HEK293 (cell line): Measurements from ENCODE around the gene CDX2.
A peak's percentile ranks its signal among the peaks of the same experiment; 100 is the strongest.

Experiments used
- AEBP2 ChIP-seq: fragments of 450-650 bp; formaldehyde crosslinking; IDR thresholded peaks from 2 replicates; pipeline ENCODE4 v1.5.1; 2016; ENCODE audit warnings: missing biosample characterization, missing genetic modification characterization, borderline replicate concordance
- BCL11A ChIP-seq: fragments of 450-650 bp; formaldehyde crosslinking; IDR thresholded peaks from 2 replicates; pipeline ENCODE4 v1.5.1; 2016; ENCODE audit warnings: low read depth, missing biosample characterization, missing genetic modification characterization
- CTCF ChIP-seq: fragments of 450-650 bp; formaldehyde crosslinking; IDR thresholded peaks from 2 replicates; pipeline ENCODE4 v1.5.1; 2016; ENCODE audit warnings: missing biosample characterization, missing genetic modification characterization
- GFI1B ChIP-seq: fragments of 450-650 bp; formaldehyde crosslinking; IDR thresholded peaks from 2 replicates; pipeline ENCODE4 v1.5.1; 2016; ENCODE audit warnings: missing biosample characterization, missing genetic modification characterization
- HOXC10 ChIP-seq: sonication (generic); formaldehyde crosslinking; IDR thresholded peaks from 2 replicates; pipeline ENCODE4 v1.8.1; 2023; ENCODE audit warnings: mild to moderate bottlenecking, missing genetic modification reagents
- HOXD13 ChIP-seq: sonication (generic); formaldehyde crosslinking; IDR thresholded peaks from 2 replicates; pipeline ENCODE4 v1.8.0; 2022; ENCODE audit warnings: missing genetic modification reagents, borderline replicate concordance
- PBX3 ChIP-seq: sonication (generic); formaldehyde crosslinking; IDR thresholded peaks from 2 replicates; pipeline ENCODE4 v1.8.1; 2022; ENCODE audit warnings: mild to moderate bottlenecking, moderate library complexity, missing genetic modification reagents
- SP7 ChIP-seq: fragments of 450-650 bp; formaldehyde crosslinking; IDR thresholded peaks from 2 replicates; pipeline ENCODE4 v1.5.1; 2016; ENCODE audit warnings: missing biosample characterization, missing genetic modification characterization
- TRIM28 ChIP-seq: IDR thresholded peaks from 2 replicates; pipeline ENCODE4 v1.6.1; 2011; ENCODE audit warnings: low read length, control low read depth, borderline replicate concordance
- ZBTB20 ChIP-seq: fragments of 450-650 bp; formaldehyde crosslinking; IDR thresholded peaks from 2 replicates; pipeline ENCODE4 v1.5.1; 2016; ENCODE audit warnings: missing biosample characterization, missing genetic modification characterization
- ZIC2 ChIP-seq: fragments of 450-650 bp; formaldehyde crosslinking; IDR thresholded peaks from 2 replicates; pipeline ENCODE4 v1.5.1; 2016; ENCODE audit warnings: missing biosample characterization, missing genetic modification characterization
- ZNF140 ChIP-seq: fragments of 450-650 bp; formaldehyde crosslinking; IDR thresholded peaks from 2 replicates; pipeline ENCODE4 v1.5.1; 2016; ENCODE audit warnings: missing biosample characterization, missing genetic modification characterization
- ZNF146 ChIP-seq: fragments of 450-650 bp; formaldehyde crosslinking; IDR thresholded peaks from 2 replicates; pipeline ENCODE4 v1.5.1; 2016; ENCODE audit warnings: missing biosample characterization, missing genetic modification characterization
- ZNF155 ChIP-seq: fragments of 450-650 bp; formaldehyde crosslinking; IDR thresholded peaks from 2 replicates; pipeline ENCODE4 v1.5.1; 2016; ENCODE audit warnings: missing biosample characterization, missing genetic modification characterization
- ZNF37A ChIP-seq: fragments of 450-650 bp; IDR thresholded peaks from 2 replicates; pipeline ENCODE4 v1.5.1; 2018; ENCODE audit warnings: missing biosample characterization, missing genetic modification characterization
- ZNF423 ChIP-seq: fragments of 450-650 bp; formaldehyde crosslinking; IDR thresholded peaks from 2 replicates; pipeline ENCODE4 v1.5.1; 2016; ENCODE audit warnings: missing biosample characterization, missing genetic modification characterization
- ZNF433 ChIP-seq: fragments of 450-650 bp; formaldehyde crosslinking; IDR thresholded peaks from 2 replicates; pipeline ENCODE4 v1.5.1; 2016; ENCODE audit warnings: missing biosample characterization, missing genetic modification characterization, low read depth
- ZNF449 ChIP-seq: fragments of 450-650 bp; formaldehyde crosslinking; IDR thresholded peaks from 2 replicates; pipeline ENCODE4 v1.5.1; 2017; ENCODE audit warnings: missing biosample characterization, mild to moderate bottlenecking, missing genetic modification characterization, moderate library complexity
- ZNF501 ChIP-seq: fragments of 450-650 bp; formaldehyde crosslinking; IDR thresholded peaks from 2 replicates; pipeline ENCODE4 v1.5.1; 2016; ENCODE audit warnings: missing biosample characterization, missing genetic modification characterization
- ZNF530 ChIP-seq: fragments of 450-650 bp; formaldehyde crosslinking; IDR thresholded peaks from 2 replicates; pipeline ENCODE4 v1.5.1; 2016; ENCODE audit warnings: low read depth, missing biosample characterization, missing genetic modification characterization
- ZNF548 ChIP-seq: fragments of 450-650 bp; formaldehyde crosslinking; IDR thresholded peaks from 2 replicates; pipeline ENCODE4 v1.5.1; 2016; ENCODE audit warnings: missing biosample characterization, missing genetic modification characterization
- ZNF623 ChIP-seq: fragments of 450-650 bp; formaldehyde crosslinking; IDR thresholded peaks from 2 replicates; pipeline ENCODE4 v1.5.1; 2016; ENCODE audit warnings: missing biosample characterization, missing genetic modification characterization
- ZNF670 ChIP-seq: fragments of 450-650 bp; formaldehyde crosslinking; IDR thresholded peaks from 2 replicates; pipeline ENCODE4 v1.5.1; 2016; ENCODE audit warnings: missing biosample characterization, missing genetic modification characterization, low read depth
- ZNF707 ChIP-seq: fragments of 450-650 bp; formaldehyde crosslinking; IDR thresholded peaks from 2 replicates; pipeline ENCODE4 v1.5.1; 2016; ENCODE audit warnings: missing biosample characterization, missing genetic modification characterization
- ZNF776 ChIP-seq: fragments of 450-650 bp; formaldehyde crosslinking; IDR thresholded peaks from 2 replicates; pipeline ENCODE4 v1.5.0; 2017; ENCODE audit warnings: missing biosample characterization, missing genetic modification characterization, borderline replicate concordance
- TF ChIP-seq, protein P1 (sequence below): fragments of 450-650 bp; formaldehyde crosslinking; IDR thresholded peaks from 2 replicates; pipeline ENCODE4 v1.5.1; 2016; ENCODE audit warnings: missing biosample characterization, missing genetic modification characterization
- TF ChIP-seq, protein P2 (sequence below): fragments of 450-650 bp; formaldehyde crosslinking; IDR thresholded peaks from 2 replicates; pipeline ENCODE4 v1.5.1; 2016; ENCODE audit warnings: missing biosample characterization, missing genetic modification characterization, low read depth
- TF ChIP-seq, protein P3 (sequence below): fragments of 450-650 bp; formaldehyde crosslinking; IDR thresholded peaks from 2 replicates; pipeline ENCODE4 v1.5.1; 2016; ENCODE audit warnings: missing biosample characterization, missing genetic modification characterization
- TF ChIP-seq, protein P4 (sequence below): fragments of 450-650 bp; formaldehyde crosslinking; optimal IDR thresholded peaks from 2 replicates; pipeline ENCODE3; 2016; ENCODE audit warnings: missing biosample characterization, mild to moderate bottlenecking, missing genetic modification characterization

CDX2 gene

GRCh38 chr13:27919934-27920676, 49.0 kb downstream of the CDX2 start, which contains the start of gene PDX1 (continued):
- TF ChIP-seq, protein P1, sequence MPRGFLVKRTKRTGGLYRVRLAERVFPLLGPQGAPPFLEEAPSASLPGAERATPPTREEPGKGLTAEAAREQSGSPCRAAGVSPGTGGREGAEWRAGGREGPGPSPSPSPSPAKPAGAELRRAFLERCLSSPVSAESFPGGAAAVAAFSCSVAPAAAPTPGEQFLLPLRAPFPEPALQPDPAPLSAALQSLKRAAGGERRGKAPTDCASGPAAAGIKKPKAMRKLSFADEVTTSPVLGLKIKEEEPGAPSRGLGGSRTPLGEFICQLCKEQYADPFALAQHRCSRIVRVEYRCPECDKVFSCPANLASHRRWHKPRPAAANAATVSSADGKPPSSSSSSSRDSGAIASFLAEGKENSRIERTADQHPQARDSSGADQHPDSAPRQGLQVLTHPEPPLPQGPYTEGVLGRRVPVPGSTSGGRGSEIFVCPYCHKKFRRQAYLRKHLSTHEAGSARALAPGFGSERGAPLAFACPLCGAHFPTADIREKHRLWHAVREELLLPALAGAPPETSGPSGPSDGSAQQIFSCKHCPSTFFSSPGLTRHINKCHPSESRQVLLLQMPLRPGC (tag by site-specific recombination), result no peak
- no peak for TF ChIP-seq GFI1B (tag by site-specific recombination)
- TF ChIP-seq HOXD13 (CRISPR knock-in tag), result no peak
- TF ChIP-seq HOXC10 (CRISPR knock-in tag), result no peak
- no peak for TF ChIP-seq AEBP2 (tag by site-specific recombination)
- no peak for TF ChIP-seq TRIM28
- TF ChIP-seq ZNF530 (tag by site-specific recombination), result no peak
- TF ChIP-seq ZIC2 (tag by site-specific recombination), result no peak
- TF ChIP-seq, protein P2, sequence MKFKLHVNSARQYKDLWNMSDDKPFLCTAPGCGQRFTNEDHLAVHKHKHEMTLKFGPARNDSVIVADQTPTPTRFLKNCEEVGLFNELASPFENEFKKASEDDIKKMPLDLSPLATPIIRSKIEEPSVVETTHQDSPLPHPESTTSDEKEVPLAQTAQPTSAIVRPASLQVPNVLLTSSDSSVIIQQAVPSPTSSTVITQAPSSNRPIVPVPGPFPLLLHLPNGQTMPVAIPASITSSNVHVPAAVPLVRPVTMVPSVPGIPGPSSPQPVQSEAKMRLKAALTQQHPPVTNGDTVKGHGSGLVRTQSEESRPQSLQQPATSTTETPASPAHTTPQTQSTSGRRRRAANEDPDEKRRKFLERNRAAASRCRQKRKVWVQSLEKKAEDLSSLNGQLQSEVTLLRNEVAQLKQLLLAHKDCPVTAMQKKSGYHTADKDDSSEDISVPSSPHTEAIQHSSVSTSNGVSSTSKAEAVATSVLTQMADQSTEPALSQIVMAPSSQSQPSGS (tag by site-specific recombination), result no peak
- TF ChIP-seq ZNF155 (tag by site-specific recombination), result no peak
- TF ChIP-seq, protein P3, sequence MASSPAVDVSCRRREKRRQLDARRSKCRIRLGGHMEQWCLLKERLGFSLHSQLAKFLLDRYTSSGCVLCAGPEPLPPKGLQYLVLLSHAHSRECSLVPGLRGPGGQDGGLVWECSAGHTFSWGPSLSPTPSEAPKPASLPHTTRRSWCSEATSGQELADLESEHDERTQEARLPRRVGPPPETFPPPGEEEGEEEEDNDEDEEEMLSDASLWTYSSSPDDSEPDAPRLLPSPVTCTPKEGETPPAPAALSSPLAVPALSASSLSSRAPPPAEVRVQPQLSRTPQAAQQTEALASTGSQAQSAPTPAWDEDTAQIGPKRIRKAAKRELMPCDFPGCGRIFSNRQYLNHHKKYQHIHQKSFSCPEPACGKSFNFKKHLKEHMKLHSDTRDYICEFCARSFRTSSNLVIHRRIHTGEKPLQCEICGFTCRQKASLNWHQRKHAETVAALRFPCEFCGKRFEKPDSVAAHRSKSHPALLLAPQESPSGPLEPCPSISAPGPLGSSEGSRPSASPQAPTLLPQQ (tag by site-specific recombination), result no peak
- TF ChIP-seq ZNF548, result no peak
- no peak for TF ChIP-seq ZNF707 (tag by site-specific recombination)
- TF ChIP-seq ZNF623 (tag by site-specific recombination), result no peak
- no peak for TF ChIP-seq PBX3
- no peak for TF ChIP-seq ZNF140 (tag by site-specific recombination)
- TF ChIP-seq ZNF37A (tag by site-specific recombination), result no peak
- TF ChIP-seq ZNF776 (tag by site-specific recombination), result no peak
- peak; percentile 49; the same call in 1 of the 2 replicates for TF ChIP-seq ZBTB20 (tag by site-specific recombination)
- TF ChIP-seq ZNF433 (tag by site-specific recombination), result no peak
- TF ChIP-seq ZNF501 (tag by site-specific recombination), result 0 out of 2 replicates have a peak, but pooled peaks have one; percentile 44
- TF ChIP-seq, protein P4, sequence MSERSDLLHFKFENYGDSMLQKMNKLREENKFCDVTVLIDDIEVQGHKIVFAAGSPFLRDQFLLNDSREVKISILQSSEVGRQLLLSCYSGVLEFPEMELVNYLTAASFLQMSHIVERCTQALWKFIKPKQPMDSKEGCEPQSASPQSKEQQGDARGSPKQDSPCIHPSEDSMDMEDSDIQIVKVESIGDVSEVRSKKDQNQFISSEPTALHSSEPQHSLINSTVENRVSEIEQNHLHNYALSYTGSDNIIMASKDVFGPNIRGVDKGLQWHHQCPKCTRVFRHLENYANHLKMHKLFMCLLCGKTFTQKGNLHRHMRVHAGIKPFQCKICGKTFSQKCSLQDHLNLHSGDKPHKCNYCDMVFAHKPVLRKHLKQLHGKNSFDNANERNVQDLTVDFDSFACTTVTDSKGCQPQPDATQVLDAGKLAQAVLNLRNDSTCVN (tag by site-specific recombination), result peak; percentile 79
- TF ChIP-seq ZNF423 (tag by site-specific recombination), result no peak
- peak; percentile 85 for TF ChIP-seq ZNF449 (tag by site-specific recombination)
- no peak for TF ChIP-seq SP7 (tag by site-specific recombination)
- no peak for TF ChIP-seq ZNF146 (tag by site-specific recombination)
- TF ChIP-seq ZNF670, result no peak
- TF ChIP-seq CTCF (tag by site-specific recombination), result no peak
- no peak for TF ChIP-seq BCL11A (tag by site-specific recombination)
